Fibroblast of lung (primary cell): ENCODE data around the gene GH2.
"Not testable (repeated sequence)": the region's sequence is repeated elsewhere in the genome, so short reads cannot be mapped to it uniquely, and the experiment has no call there.

Experiments used
- CTCF ChIP-seq, 2 donors: IDR thresholded peaks in 1 of 2; conservative IDR thresholded peaks in 1 of 2; 1 replicate in 1 of 2; 2 replicates in 1 of 2; pipeline ENCODE4 v1.5.1; 2011 to 2012; ENCODE audit warnings: low read length in 2 of 2, control low read depth in 1 of 2, inconsistent platforms in 1 of 2, low read depth in 1 of 2, mild to moderate bottlenecking in 1 of 2
- EZH2 ChIP-seq: IDR thresholded peaks from 2 replicates; pipeline ENCODE4 v1.5.1; 2012; ENCODE audit warnings: low read length, control low read depth, mild to moderate bottlenecking; ENCODE audit errors: missing control alignments

- TF ChIP-seq CTCF (conservative IDR thresholded peaks at IDR 0.05 in 1 of 2, IDR thresholded peaks at IDR 0.05 in 1 of 2; ENCODE audit: low read depth in 1 of 2, low read length in 2 of 2); EZH2: not testable (repeated sequence)
Observed at GRCh38 chr17:63917206-63917605, 35.5 kb upstream of the GH2 start.
